ENCODE measurements around the gene ST7L.
"Not testable (repeated sequence)": the region's sequence is repeated elsewhere in the genome, so short reads cannot be mapped to it uniquely, and the experiment has no call there.

Gene ST7L

DNA sequence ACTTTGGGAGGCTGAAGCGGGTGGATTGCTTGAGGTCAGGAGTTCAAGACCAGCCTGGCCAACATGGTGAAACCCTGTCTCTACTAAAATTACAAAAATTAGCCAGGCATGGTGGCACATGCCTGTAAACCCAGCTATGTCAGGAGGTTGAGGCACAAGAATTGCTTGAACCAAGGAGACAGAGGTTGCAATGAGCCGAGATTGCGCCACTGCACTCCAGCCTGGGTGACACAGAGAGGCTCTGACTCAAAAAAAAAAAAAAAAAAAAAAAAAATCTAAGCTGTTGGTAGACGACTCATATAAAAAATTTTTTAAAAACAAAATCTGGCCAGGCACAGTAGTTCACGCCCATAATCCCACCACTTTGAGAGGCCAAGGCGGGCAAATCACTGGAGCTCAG is 131.3 kb downstream of the ST7L start:
- not testable (repeated sequence) for DNase-seq

DNA sequence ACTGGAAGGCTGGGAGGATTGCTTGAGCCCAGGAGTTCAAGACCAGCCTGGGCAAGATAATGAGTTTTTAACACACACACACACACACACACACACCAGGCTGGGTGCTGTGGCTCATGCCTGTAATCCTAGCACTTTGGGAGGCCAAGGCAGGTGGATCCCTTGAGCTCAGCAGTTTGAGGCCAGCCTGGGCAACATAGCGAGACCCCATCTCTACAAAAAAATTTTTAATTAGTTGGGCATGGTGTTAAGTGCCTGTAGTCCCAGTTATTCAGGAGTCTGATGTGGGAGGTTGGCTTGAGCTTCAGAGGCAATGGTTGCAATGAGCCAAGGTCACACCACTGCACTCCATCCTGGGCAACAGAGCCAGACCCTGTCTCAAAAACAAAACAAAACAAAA is 132.9 kb downstream of the ST7L start:
- not testable (repeated sequence) for DNase-seq

- DNase-seq, result no peak
Observed at GRCh38 chr1:112478314-112478713, 140.6 kb downstream of the ST7L start.

GRCh38 chr1:112477550-112477949 is 141.4 kb downstream of the ST7L start:
- DNase-seq, result no peak
